GM12878 (cell line): ENCODE measurements around the gene SYNCRIP. TPM values are rescaled to one million over a fixed set of nuclear protein-coding genes. Genes with fewer than 3 reads are reported as not detected.

ENCODE experiments used
- CBX3 ChIP-seq: fragments of 200-600 bp; sonication (generic); IDR thresholded peaks from 2 replicates; pipeline ENCODE4 v1.6.1; 2016; ENCODE audit warnings: low read depth, borderline replicate concordance
- CBX5 ChIP-seq: sonication (generic); IDR thresholded peaks from 2 replicates; pipeline ENCODE4 v1.6.1; 2016; ENCODE audit warnings: low read depth, moderate library complexity, mild to moderate bottlenecking, inconsistent platforms
- CEBPB ChIP-seq, 2 experiments: fragments of 150-350 bp in 1 of 2; IDR thresholded peaks; 2 replicates each; pipeline ENCODE4 v1.6.1; 2012 to 2014; ENCODE audit warnings: low read depth in 2 of 2, low read length in 2 of 2, borderline replicate concordance in 1 of 2, inconsistent platforms in 1 of 2
- GATAD2B ChIP-seq: fragments of 450-650 bp; conservative IDR thresholded peaks from 2 replicates; pipeline ENCODE4 v1.6.1; 2017; ENCODE audit warnings: low read depth, mild to moderate bottlenecking, moderate library complexity
- HDAC6 ChIP-seq: fragments of 200-600 bp; sonication (generic); IDR thresholded peaks from one replicate; pipeline ENCODE4 v1.8.0; 2017; ENCODE audit warnings: antibody characterized with exemption; ENCODE audit not compliant: unreplicated experiment
- IKZF2 ChIP-seq, 2 experiments: fragments of 450-650 bp; IDR thresholded peaks; 2 replicates each; pipeline ENCODE4 v1.6.1; 2017; ENCODE audit warnings: mild to moderate bottlenecking in 2 of 2, moderate library complexity in 2 of 2
- MXI1 ChIP-seq: fragments of 150-350 bp; IDR thresholded peaks from 2 replicates; pipeline ENCODE4 v1.6.1; 2011; ENCODE audit warnings: low read depth, mild to moderate bottlenecking, inconsistent platforms, low read length, improper control_type of control experiment
- NFIC ChIP-seq: IDR thresholded peaks from 2 replicates; pipeline ENCODE4 v1.6.1; 2012; ENCODE audit warnings: low read depth, mild to moderate bottlenecking, inconsistent platforms, low read length, moderate library complexity
- NR2C1 ChIP-seq: fragments of 450-650 bp; IDR thresholded peaks from 2 replicates; pipeline ENCODE4 v1.6.1; 2017; ENCODE audit warnings: antibody characterized with exemption, mild to moderate bottlenecking, moderate library complexity
- POLR2AphosphoS2 ChIP-seq: IDR thresholded peaks from 2 replicates; pipeline ENCODE4 v1.6.1; 2011; ENCODE audit warnings: low read depth, mild to moderate bottlenecking, low read length, improper control_type of control experiment, moderate library complexity
- POLR2AphosphoS5 ChIP-seq: IDR thresholded peaks from 2 replicates; pipeline ENCODE4 v1.6.1; 2011; ENCODE audit warnings: mild to moderate bottlenecking, low read length, inconsistent platforms
- RB1 ChIP-seq: fragments of 450-650 bp; formaldehyde crosslinking; IDR thresholded peaks from 2 replicates; pipeline ENCODE4 v1.6.1; 2017; ENCODE audit warnings: mild to moderate bottlenecking, borderline replicate concordance
- RFX5 ChIP-seq: IDR thresholded peaks from 2 replicates; pipeline ENCODE4 v1.6.1; 2011; ENCODE audit warnings: low read depth, low read length, improper control_type of control experiment
- SIX5 ChIP-seq: IDR thresholded peaks from 2 replicates; pipeline ENCODE4 v1.6.1; 2011; ENCODE audit warnings: mild to moderate bottlenecking, low read depth, low read length, moderate library complexity; ENCODE audit not compliant: severe bottlenecking
- SUZ12 ChIP-seq: fragments of 200-600 bp; sonication (generic); IDR thresholded peaks from one replicate; pipeline ENCODE4 v1.6.1; 2018; ENCODE audit warnings: antibody characterized with exemption, mild to moderate bottlenecking; ENCODE audit not compliant: unreplicated experiment
- ZSCAN29 ChIP-seq: fragments of 450-650 bp; IDR thresholded peaks from 2 replicates; pipeline ENCODE4 v1.6.1; 2017; ENCODE audit warnings: mild to moderate bottlenecking, moderate library complexity
- polyA plus RNA-seq, 11 experiments: library from polyadenylated mRNA; depleted of rRNA in 4 of 11; unstranded in 6 of 11; stranded (reverse) in 5 of 11; fragments of >200 nt; fragmentation: Nextera tagmentation in 4 of 11; fragmentation: Illumina TruSeq in 1 of 11; extraction: Ambion mirVana in 4 of 11; extraction: Trizol in 1 of 11; gene quantifications; 1 replicate in 1 of 11; 2 replicates in 10 of 11; pipeline versions ENCODE4 v1.2.1 to v1.2.3, GENCODE V29; 2011 to 2016; ENCODE audit warnings: inconsistent platforms in 2 of 11, missing spikeins in 2 of 11, low read depth in 1 of 11
- total RNA-seq, 4 experiments: library from RNA; depleted of rRNA in 3 of 4; stranded (reverse); fragments of >200 nt in 3 of 4; fragmentation: Illumina TruSeq in 1 of 4; extraction: Trizol in 1 of 4; gene quantifications; 2 replicates each; pipeline versions ENCODE4 v1.2.1 to v1.2.3, GENCODE V29; 2013 to 2021
- TF ChIP-seq, protein P1 (sequence below): fragments of 450-650 bp; IDR thresholded peaks from 2 replicates; pipeline ENCODE4 v1.6.1; 2017; ENCODE audit warnings: low read depth, mild to moderate bottlenecking, moderate library complexity
- TF ChIP-seq, protein P2 (sequence below): IDR thresholded peaks from 2 replicates; pipeline ENCODE4 v1.6.1; 2011; ENCODE audit warnings: mild to moderate bottlenecking, low read depth, low read length, moderate library complexity; ENCODE audit not compliant: insufficient replicate concordance
- TF ChIP-seq, protein P3 (sequence below): IDR thresholded peaks from 2 replicates; pipeline ENCODE4 v1.6.1; 2012; ENCODE audit warnings: improper control_type of control experiment, low read depth, low read length; ENCODE audit not compliant: insufficient replicate concordance

SYNCRIP gene
- total and polyA plus RNA-seq, 10 of the 15 experiments (the other 5 are each of a cell fraction or from before 2014, with no cell fraction given): 28.4 to 255 (median 131) TPM

DNA sequence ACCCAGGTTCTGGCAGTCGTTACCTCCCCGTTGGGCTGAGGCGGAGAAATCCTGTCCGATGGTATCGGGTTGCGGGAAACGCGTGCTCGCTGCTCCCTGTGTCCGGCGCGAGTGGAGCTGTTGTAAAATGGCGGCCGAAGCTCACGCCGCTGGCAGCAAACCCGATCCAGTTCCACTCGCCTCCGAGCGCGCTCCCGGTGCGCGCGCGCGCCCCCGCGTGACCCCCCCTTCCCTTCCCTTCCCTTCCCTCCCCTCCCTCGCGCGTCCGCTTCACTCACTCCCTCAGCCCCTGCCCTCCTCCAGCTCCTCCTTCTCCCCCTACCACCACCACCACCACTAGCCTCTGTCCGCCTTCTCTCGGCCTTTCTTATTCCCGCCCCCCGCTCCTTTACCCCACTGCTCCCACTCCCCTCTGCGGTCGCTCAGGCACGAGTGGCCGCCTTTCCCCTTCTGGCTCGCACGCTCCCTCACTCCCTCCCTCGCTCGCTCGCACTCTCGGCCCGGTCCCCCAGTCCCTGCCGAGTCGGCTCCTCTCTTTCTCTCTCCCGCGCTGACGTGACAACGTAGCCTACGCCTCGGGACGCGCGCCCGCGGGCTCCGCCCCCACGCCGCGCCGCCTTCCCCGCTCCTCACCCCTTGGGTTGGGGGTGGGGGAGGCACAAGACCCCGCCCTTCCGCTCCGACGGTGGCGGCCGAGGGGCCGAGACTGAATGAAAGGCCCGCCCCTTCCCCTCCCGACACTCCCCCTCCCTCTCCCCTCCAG, at the start of gene SYNCRIP (continued):
- TF ChIP-seq, protein P1, sequence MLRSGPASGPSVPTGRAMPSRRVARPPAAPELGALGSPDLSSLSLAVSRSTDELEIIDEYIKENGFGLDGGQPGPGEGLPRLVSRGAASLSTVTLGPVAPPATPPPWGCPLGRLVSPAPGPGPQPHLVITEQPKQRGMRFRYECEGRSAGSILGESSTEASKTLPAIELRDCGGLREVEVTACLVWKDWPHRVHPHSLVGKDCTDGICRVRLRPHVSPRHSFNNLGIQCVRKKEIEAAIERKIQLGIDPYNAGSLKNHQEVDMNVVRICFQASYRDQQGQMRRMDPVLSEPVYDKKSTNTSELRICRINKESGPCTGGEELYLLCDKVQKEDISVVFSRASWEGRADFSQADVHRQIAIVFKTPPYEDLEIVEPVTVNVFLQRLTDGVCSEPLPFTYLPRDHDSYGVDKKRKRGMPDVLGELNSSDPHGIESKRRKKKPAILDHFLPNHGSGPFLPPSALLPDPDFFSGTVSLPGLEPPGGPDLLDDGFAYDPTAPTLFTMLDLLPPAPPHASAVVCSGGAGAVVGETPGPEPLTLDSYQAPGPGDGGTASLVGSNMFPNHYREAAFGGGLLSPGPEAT: peak; percentile 84
- TF ChIP-seq RB1: peak; percentile 93
- TF ChIP-seq, protein P2, sequence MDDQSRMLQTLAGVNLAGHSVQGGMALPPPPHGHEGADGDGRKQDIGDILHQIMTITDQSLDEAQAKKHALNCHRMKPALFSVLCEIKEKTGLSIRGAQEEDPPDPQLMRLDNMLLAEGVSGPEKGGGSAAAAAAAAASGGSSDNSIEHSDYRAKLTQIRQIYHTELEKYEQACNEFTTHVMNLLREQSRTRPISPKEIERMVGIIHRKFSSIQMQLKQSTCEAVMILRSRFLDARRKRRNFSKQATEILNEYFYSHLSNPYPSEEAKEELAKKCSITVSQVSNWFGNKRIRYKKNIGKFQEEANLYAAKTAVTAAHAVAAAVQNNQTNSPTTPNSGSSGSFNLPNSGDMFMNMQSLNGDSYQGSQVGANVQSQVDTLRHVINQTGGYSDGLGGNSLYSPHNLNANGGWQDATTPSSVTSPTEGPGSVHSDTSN: no peak
- TF ChIP-seq RFX5: peak; percentile 38; the same call in 1 of the 2 replicates
- TF ChIP-seq, protein P3, sequence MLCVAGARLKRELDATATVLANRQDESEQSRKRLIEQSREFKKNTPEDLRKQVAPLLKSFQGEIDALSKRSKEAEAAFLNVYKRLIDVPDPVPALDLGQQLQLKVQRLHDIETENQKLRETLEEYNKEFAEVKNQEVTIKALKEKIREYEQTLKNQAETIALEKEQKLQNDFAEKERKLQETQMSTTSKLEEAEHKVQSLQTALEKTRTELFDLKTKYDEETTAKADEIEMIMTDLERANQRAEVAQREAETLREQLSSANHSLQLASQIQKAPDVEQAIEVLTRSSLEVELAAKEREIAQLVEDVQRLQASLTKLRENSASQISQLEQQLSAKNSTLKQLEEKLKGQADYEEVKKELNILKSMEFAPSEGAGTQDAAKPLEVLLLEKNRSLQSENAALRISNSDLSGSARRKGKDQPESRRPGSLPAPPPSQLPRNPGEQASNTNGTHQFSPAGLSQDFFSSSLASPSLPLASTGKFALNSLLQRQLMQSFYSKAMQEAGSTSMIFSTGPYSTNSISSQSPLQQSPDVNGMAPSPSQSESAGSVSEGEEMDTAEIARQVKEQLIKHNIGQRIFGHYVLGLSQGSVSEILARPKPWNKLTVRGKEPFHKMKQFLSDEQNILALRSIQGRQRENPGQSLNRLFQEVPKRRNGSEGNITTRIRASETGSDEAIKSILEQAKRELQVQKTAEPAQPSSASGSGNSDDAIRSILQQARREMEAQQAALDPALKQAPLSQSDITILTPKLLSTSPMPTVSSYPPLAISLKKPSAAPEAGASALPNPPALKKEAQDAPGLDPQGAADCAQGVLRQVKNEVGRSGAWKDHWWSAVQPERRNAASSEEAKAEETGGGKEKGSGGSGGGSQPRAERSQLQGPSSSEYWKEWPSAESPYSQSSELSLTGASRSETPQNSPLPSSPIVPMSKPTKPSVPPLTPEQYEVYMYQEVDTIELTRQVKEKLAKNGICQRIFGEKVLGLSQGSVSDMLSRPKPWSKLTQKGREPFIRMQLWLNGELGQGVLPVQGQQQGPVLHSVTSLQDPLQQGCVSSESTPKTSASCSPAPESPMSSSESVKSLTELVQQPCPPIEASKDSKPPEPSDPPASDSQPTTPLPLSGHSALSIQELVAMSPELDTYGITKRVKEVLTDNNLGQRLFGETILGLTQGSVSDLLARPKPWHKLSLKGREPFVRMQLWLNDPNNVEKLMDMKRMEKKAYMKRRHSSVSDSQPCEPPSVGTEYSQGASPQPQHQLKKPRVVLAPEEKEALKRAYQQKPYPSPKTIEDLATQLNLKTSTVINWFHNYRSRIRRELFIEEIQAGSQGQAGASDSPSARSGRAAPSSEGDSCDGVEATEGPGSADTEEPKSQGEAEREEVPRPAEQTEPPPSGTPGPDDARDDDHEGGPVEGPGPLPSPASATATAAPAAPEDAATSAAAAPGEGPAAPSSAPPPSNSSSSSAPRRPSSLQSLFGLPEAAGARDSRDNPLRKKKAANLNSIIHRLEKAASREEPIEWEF: no peak
- TF ChIP-seq HDAC6: no peak
- no peak for TF ChIP-seq CBX3
- TF ChIP-seq CEBPB (IDR thresholded peaks at IDR 0.05; ENCODE audit: borderline replicate concordance in 1 of 2, low read depth in 2 of 2, low read length in 2 of 2): no peak
- TF ChIP-seq POLR2AphosphoS5: peak; percentile 98
- no peak for TF ChIP-seq ZSCAN29
- peak; percentile 93 for TF ChIP-seq POLR2AphosphoS2
- no peak for TF ChIP-seq NR2C1
- TF ChIP-seq NFIC: no peak
- TF ChIP-seq SUZ12: peak; percentile 45
- TF ChIP-seq MXI1: peak; percentile 58
- no peak for TF ChIP-seq SIX5
- TF ChIP-seq IKZF2 (IDR thresholded peaks at IDR 0.05): peak; percentile 70 to 71
- no peak; the same call in 1 of the 2 replicates for TF ChIP-seq GATAD2B
- no peak for TF ChIP-seq CBX5
